ENCODE data around the gene KITLG. TPM values are rescaled to one million over a fixed set of nuclear protein-coding genes. Genes with fewer than 3 reads are reported as not detected.

KITLG gene
- total RNA-seq, 4 donors from 2014 or later, result 3.9 to 7.1 (median 4.6) TPM

- H3K4me3 ChIP-seq, result peak overlapping the region; percentile 67 to 88 (median 79)
- intact Hi-C loops (cut with DNase I; ENCODE audit: low total_unique reads) (loop anchor here (10.0 kb wide), 1 partner anchor 434 kb away; the partner anchor contains the start of genes CEP290 and TMTC3), in situ Hi-C loops (cut with MboI; ENCODE audit: low sequenced_read_pairs in 4 of 4) (loop anchor here in 1 of 4 donors (25.0 kb wide), 1 partner anchor 409 kb away; no protein-coding TSS in a partner anchor)
- no peaks in the 10 kb centered on the region for H3K36me3 ChIP-seq
- no peak for ATAC-seq
- no peaks in the 10 kb centered on the region for H3K27me3 ChIP-seq
- peak overlapping the region; percentile 56 to 76 (median 64) for H3K27ac ChIP-seq
- no peaks in the 10 kb centered on the region for H3K9me3 ChIP-seq
- DNase-seq, result no peak
- TF ChIP-seq CTCF (IDR thresholded peaks at IDR 0.05 in 4 of 5, conservative IDR thresholded peaks at IDR 0.05 in 1 of 5), result no peak
- no peak for TF ChIP-seq POLR2A (IDR thresholded peaks at IDR 0.05)
- peaks cover 8 to 20% of the 10 kb centered on the region in 2 donors for H3K4me1 ChIP-seq
Observed at GRCh38 chr12:88578276-88579160, 1.8 kb downstream of the KITLG start.

GRCh38 chr12:88577537-88577936 is 2.7 kb downstream of the KITLG start:
- Histone ChIP-seq H3K4me1 (peaks cover 14 to 20% of the 10 kb centered on the region in 2 donors), H3K27ac (peak overlapping the region in 1 of 4 donors; percentile 76), H3K36me3 (no peaks in the 10 kb centered on the region), H3K4me3 (peak overlapping the region in 2 of 4 donors; percentile 12 to 67), H3K9me3 (no peaks in the 10 kb centered on the region), H3K27me3 (no peaks in the 10 kb centered on the region)
- DNase-seq (no peak), ATAC-seq (no peak)
- in situ Hi-C loops (cut with MboI; ENCODE audit: low sequenced_read_pairs in 4 of 4), result loop anchor here in 1 of 4 donors (25.0 kb wide), 1 partner anchor 410 kb away; no protein-coding TSS in a partner anchor
- no peak for TF ChIP-seq POLR2A (IDR thresholded peaks at IDR 0.05)
- intact Hi-C loops (cut with DNase I; ENCODE audit: low total_unique reads), result loop anchor here (10.0 kb wide), 1 partner anchor 433 kb away; the partner anchor contains the start of genes CEP290 and TMTC3

- ATAC-seq (no peak), DNase-seq (no peak)
- TF ChIP-seq CTCF (IDR thresholded peaks at IDR 0.05 in 4 of 5, conservative IDR thresholded peaks at IDR 0.05 in 1 of 5) (no peak), POLR2A (IDR thresholded peaks at IDR 0.05) (no peak)
- in situ Hi-C loops (cut with MboI; ENCODE audit: low sequenced_read_pairs in 4 of 4), result loop anchor here in 1 of 4 donors (25.0 kb wide), 1 partner anchor 410 kb away; no protein-coding TSS in a partner anchor
- intact Hi-C loops (cut with DNase I; ENCODE audit: low total_unique reads), result loop anchor here (10.0 kb wide), 1 partner anchor 432 kb away; the partner anchor contains the start of genes CEP290 and TMTC3
- Histone ChIP-seq H3K27ac (peak overlapping the region in 1 of 4 donors; percentile 35), H3K4me3 (no peak overlapping the region), H3K27me3 (no peaks in the 10 kb centered on the region), H3K4me1 (peaks cover 14 to 20% of the 10 kb centered on the region in 2 donors), H3K36me3 (no peaks in the 10 kb centered on the region), H3K9me3 (no peaks in the 10 kb centered on the region)
Observed at GRCh38 chr12:88576866-88577265, 3.4 kb downstream of the KITLG start.

- no peak for ATAC-seq
- H3K27me3 ChIP-seq, result no peaks in the 10 kb centered on the region
- intact Hi-C loops (cut with DNase I; ENCODE audit: low total_unique reads) (loop anchor here (10.0 kb wide), 1 partner anchor 431 kb away; the partner anchor contains the start of genes CEP290 and TMTC3), in situ Hi-C loops (cut with MboI; ENCODE audit: low sequenced_read_pairs in 4 of 4) (loop anchor here in 1 of 4 donors (25.0 kb wide), 1 partner anchor 412 kb away; no protein-coding TSS in a partner anchor)
- H3K4me1 ChIP-seq, result peaks cover 14 to 20% of the 10 kb centered on the region in 2 donors
- no peaks in the 10 kb centered on the region for H3K36me3 ChIP-seq
- no peak overlapping the region for H3K4me3 ChIP-seq
- no peaks in the 10 kb centered on the region for H3K9me3 ChIP-seq
- DNase-seq, result no peak
- TF ChIP-seq CTCF (IDR thresholded peaks at IDR 0.05 in 4 of 5, conservative IDR thresholded peaks at IDR 0.05 in 1 of 5) (no peak), POLR2A (IDR thresholded peaks at IDR 0.05) (no peak)
- peak overlapping the region in 3 of 4 donors; percentile 2 to 24 (median 7) for H3K27ac ChIP-seq
Observed at GRCh38 chr12:88575361-88575970, 4.8 kb downstream of the KITLG start.
